CD4-positive, alpha-beta T cell (primary cell): Measurements from ENCODE around the gene YAE1. TPM values are rescaled to one million over a fixed set of nuclear protein-coding genes. Genes with fewer than 3 reads are reported as not detected.

Experiments used
- ATAC-seq: fragments of 200-7000 bp; cut with Tn5 transposase; one replicate; pipeline ENCODE4 v1.10.0; 2022; ENCODE audit warnings: mild to moderate bottlenecking; ENCODE audit not compliant: poor library complexity
- CTCF ChIA-PET: fragments of 350-600 bp; sonication (Branson Sonifier 250); formaldehyde crosslinking; loops from one replicate; lab custom pipeline; 2021; ENCODE audit warnings: antibody characterized with exemption, inconsistent platforms; lab: Charles Lee
- POLR2A ChIA-PET: fragments of 350-600 bp; sonication (Branson Sonifier 250); formaldehyde crosslinking; loops from one replicate; lab custom pipeline; 2021; ENCODE audit warnings: antibody characterized with exemption, inconsistent platforms; lab: Charles Lee
- DNase-seq, 14 experiments: peaks; one replicate each; pipeline ENCODE4 v3.0.0-alpha.2; 2013 to 2020; ENCODE audit warnings: mixed read lengths in 2 of 14
- H3K27ac ChIP-seq, 2 donors: one replicate each; pipeline versions ENCODE4 v1.5.1 to v1.7.0; 2013; ENCODE audit warnings: low read length in 2 of 2, low read depth in 1 of 2, mild to moderate bottlenecking in 1 of 2
- H3K27me3 ChIP-seq, 2 experiments: 1 replicate in 1 of 2; 2 replicates in 1 of 2; pipeline versions ENCODE4 v1.6.1 to v1.7.0; 2013; ENCODE audit warnings: low read length in 2 of 2, control low read depth in 1 of 2, mild to moderate bottlenecking in 1 of 2, moderate library complexity in 1 of 2; ENCODE audit not compliant: insufficient read depth in 2 of 2, control insufficient read depth in 1 of 2
- H3K36me3 ChIP-seq: one replicate; pipeline ENCODE4 v1.6.1; 2013; ENCODE audit warnings: low read length, control low read depth; ENCODE audit not compliant: insufficient read depth
- H3K4me1 ChIP-seq: one replicate; pipeline ENCODE4 v1.6.1; 2013; ENCODE audit warnings: low read length, control low read depth; ENCODE audit not compliant: insufficient read depth
- H3K4me3 ChIP-seq: one replicate; pipeline ENCODE4 v1.5.1; 2013; ENCODE audit warnings: mild to moderate bottlenecking, low read length, moderate library complexity
- H3K9me3 ChIP-seq, 2 experiments: 1 replicate in 1 of 2; 2 replicates in 1 of 2; pipeline versions ENCODE4 v1.6.1 to v1.7.0; 2013; ENCODE audit warnings: low read length in 2 of 2, mild to moderate bottlenecking in 2 of 2, control low read depth in 1 of 2, moderate library complexity in 1 of 2; ENCODE audit not compliant: control insufficient read depth in 1 of 2, insufficient read depth in 1 of 2
- H3K27ac Mint-ChIP-seq: one replicate; pipeline ENCODE4 v1.8.0; 2020; ENCODE audit warnings: mixed read lengths
- H3K27me3 Mint-ChIP-seq: one replicate; pipeline ENCODE4 v1.8.0; 2021; ENCODE audit warnings: mixed read lengths
- H3K36me3 Mint-ChIP-seq: one replicate; pipeline ENCODE4 v1.8.0; 2021; ENCODE audit warnings: low read depth, mixed read lengths
- H3K4me1 Mint-ChIP-seq: one replicate; pipeline ENCODE4 v1.8.0; 2021; ENCODE audit warnings: low read depth, mixed read lengths
- H3K4me3 Mint-ChIP-seq: one replicate; pipeline ENCODE4 v1.8.0; 2020; ENCODE audit warnings: mild to moderate bottlenecking, mixed read lengths
- H3K9me3 Mint-ChIP-seq: one replicate; pipeline ENCODE4 v1.8.0; 2020; ENCODE audit warnings: mixed read lengths
- CTCF ChIP-seq: fragments of 200-600 bp; IDR thresholded peaks from one replicate; pipeline ENCODE4 v1.8.0; 2022; ENCODE audit warnings: antibody characterized with exemption, mild to moderate bottlenecking
- intact Hi-C, 2 experiments: fragments of 100-400 bp; cut with DNase I in 1 of 2; cut with micrococcal nuclease in 1 of 2; formaldehyde crosslinking; loops; one replicate each; pipeline versions ENCODE4 v1.15.1 to v1.9.0; 2023 to 2025; cut with DNase I, micrococcal nuclease
- total RNA-seq, 174 experiments: library from RNA in 2 of 174; stranded (reverse) in 2 of 174; gene quantifications; one replicate each; pipeline ENCODE4 v1.2.3 and lab custom pipeline; 2021 to 2026

Gene YAE1
- total RNA-seq, 2 experiments from 2014 or later: 5.0 to 7.4 TPM

- Histone ChIP-seq H3K36me3 (no peaks in the 10 kb centered on the region), H3K9me3 (no peaks in the 10 kb centered on the region), H3K27me3 (no peaks in the 10 kb centered on the region), H3K4me3 (no peak overlapping the region), H3K27ac (no peak overlapping the region), H3K4me1 (no peaks in the 10 kb centered on the region)
- no peaks in the 10 kb centered on the region for H3K36me3 Mint-ChIP-seq
- no peak overlapping the region for H3K27ac Mint-ChIP-seq
- POLR2A ChIA-PET: no interaction called here
- H3K4me3 Mint-ChIP-seq: no peak overlapping the region
- intact Hi-C loops: no loop called here
- CTCF ChIA-PET: no interaction called here
- H3K9me3 Mint-ChIP-seq: no peaks in the 10 kb centered on the region
- H3K4me1 Mint-ChIP-seq: no peaks in the 10 kb centered on the region
- peaks cover 5% of the 10 kb centered on the region for H3K27me3 Mint-ChIP-seq
- ATAC-seq (no peak), DNase-seq (no peak)
- no peak for TF ChIP-seq CTCF
These were observed 35.2 kb upstream of the YAE1 start for GRCh38 chr7:39530971-39531370.

- no peak overlapping the region for H3K4me3 Mint-ChIP-seq
- no peak overlapping the region for H3K27ac ChIP-seq
- ChIA-PET CTCF (no interaction called here), POLR2A (no interaction called here)
- no peak overlapping the region for H3K27ac Mint-ChIP-seq
- H3K27me3 Mint-ChIP-seq: peaks cover 5% of the 10 kb centered on the region
- TF ChIP-seq CTCF: no peak
- H3K9me3 Mint-ChIP-seq: no peaks in the 10 kb centered on the region
- no peaks in the 10 kb centered on the region for H3K4me1 Mint-ChIP-seq
- H3K9me3 ChIP-seq: no peaks in the 10 kb centered on the region
- H3K36me3 ChIP-seq: no peaks in the 10 kb centered on the region
- no peaks in the 10 kb centered on the region for H3K4me1 ChIP-seq
- intact Hi-C loops: no loop called here
- no peaks in the 10 kb centered on the region for H3K27me3 ChIP-seq
- ATAC-seq (no peak), DNase-seq (no peak)
- H3K36me3 Mint-ChIP-seq: no peaks in the 10 kb centered on the region
- no peak overlapping the region for H3K4me3 ChIP-seq
These were observed 34.4 kb upstream of the YAE1 start for GRCh38 chr7:39531818-39532217.

GRCh38 chr7:39532832-39533231 lies 33.4 kb upstream of the YAE1 start:
- ChIA-PET POLR2A (no interaction called here), CTCF (no interaction called here)
- intact Hi-C loops: no loop called here
- H3K4me3 ChIP-seq: no peak overlapping the region
- no peaks in the 10 kb centered on the region for H3K36me3 ChIP-seq
- no peak overlapping the region for H3K27ac ChIP-seq
- no peak overlapping the region for H3K27ac Mint-ChIP-seq
- H3K9me3 ChIP-seq: no peaks in the 10 kb centered on the region
- no peaks in the 10 kb centered on the region for H3K27me3 ChIP-seq
- H3K27me3 Mint-ChIP-seq: no peaks in the 10 kb centered on the region
- H3K4me1 Mint-ChIP-seq: no peaks in the 10 kb centered on the region
- TF ChIP-seq CTCF: no peak
- DNase-seq: no peak
- no peak for ATAC-seq
- no peaks in the 10 kb centered on the region for H3K4me1 ChIP-seq
- no peak overlapping the region for H3K4me3 Mint-ChIP-seq
- no peaks in the 10 kb centered on the region for H3K36me3 Mint-ChIP-seq
- H3K9me3 Mint-ChIP-seq: no peaks in the 10 kb centered on the region
